Epithelial cell of esophagus (primary cell): ENCODE measurements around the gene FLNB.

Experiments
- DNase-seq: peaks from one replicate; pipeline ENCODE4 v3.0.0; 2010; ENCODE audit warnings: low read depth
- H3K4me3 ChIP-seq: 2 replicates; pipeline ENCODE4 v1.5.1; 2011; ENCODE audit warnings: mild to moderate bottlenecking, low read length, control low read depth
- TF ChIP-seq, protein P1 (sequence below): IDR thresholded peaks from 2 replicates; pipeline ENCODE4 v1.5.1; 2011; ENCODE audit warnings: low read depth, mild to moderate bottlenecking, low read length, control low read depth, inconsistent platforms; ENCODE audit not compliant: insufficient read depth; ENCODE audit errors: missing control alignments

The FLNB gene

DNA sequence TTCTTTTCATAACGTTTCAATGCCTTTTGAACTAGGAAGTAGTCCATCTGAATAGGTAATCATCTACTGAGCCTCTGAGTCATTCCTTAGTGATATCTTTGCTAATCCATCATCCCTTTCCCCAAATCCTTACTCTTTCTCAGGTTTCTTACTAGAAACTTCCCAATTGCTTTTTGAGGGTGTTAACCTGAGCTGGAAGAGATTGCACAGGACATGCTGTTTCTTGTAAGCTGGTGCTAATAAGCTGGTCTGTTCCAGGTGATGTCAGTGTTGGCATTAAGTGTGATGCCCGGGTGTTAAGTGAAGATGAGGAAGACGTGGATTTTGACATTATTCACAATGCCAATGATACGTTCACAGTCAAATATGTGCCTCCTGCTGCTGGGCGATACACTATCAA lies 101.5 kb downstream of the FLNB start:
- no peak overlapping the region for H3K4me3 ChIP-seq
- TF ChIP-seq, protein P1, sequence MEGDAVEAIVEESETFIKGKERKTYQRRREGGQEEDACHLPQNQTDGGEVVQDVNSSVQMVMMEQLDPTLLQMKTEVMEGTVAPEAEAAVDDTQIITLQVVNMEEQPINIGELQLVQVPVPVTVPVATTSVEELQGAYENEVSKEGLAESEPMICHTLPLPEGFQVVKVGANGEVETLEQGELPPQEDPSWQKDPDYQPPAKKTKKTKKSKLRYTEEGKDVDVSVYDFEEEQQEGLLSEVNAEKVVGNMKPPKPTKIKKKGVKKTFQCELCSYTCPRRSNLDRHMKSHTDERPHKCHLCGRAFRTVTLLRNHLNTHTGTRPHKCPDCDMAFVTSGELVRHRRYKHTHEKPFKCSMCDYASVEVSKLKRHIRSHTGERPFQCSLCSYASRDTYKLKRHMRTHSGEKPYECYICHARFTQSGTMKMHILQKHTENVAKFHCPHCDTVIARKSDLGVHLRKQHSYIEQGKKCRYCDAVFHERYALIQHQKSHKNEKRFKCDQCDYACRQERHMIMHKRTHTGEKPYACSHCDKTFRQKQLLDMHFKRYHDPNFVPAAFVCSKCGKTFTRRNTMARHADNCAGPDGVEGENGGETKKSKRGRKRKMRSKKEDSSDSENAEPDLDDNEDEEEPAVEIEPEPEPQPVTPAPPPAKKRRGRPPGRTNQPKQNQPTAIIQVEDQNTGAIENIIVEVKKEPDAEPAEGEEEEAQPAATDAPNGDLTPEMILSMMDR: no peak

DNA sequence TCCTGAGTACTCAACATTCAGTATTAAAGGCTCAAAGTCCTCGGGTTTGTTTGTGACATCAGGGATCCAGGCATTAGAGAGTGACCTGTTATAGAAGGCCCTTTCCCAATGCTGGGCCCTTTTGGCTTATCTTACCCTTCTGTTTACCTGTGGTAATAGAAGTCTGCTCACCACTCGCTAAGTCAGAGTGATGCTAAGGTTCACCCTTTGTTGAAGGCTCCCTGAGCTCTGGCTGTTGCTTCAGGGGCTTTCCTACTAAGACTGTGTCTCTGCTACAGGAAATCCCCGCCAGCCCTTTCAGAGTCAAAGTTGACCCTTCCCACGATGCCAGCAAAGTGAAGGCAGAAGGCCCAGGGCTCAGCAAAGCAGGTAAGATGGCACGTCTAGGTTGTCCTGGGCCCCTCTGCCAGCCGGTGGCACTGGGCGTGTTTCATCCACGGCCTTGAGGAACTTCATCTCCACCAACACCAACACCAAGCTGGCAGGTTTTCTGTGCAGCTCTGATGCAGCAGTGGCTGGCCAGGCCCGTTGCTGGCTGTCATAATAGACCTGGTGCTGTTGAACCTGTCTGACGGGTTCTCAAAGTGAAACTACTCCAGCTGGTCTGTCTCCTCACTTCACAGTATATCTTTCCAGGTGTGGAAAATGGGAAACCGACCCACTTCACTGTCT lies 103.4 kb downstream of the FLNB start:
- peak; percentile 92 for DNase-seq
- peak overlapping the region; percentile 29 for H3K4me3 ChIP-seq
- TF ChIP-seq, protein P1: no peak

More for the DNA sequence above, 101.5 kb downstream of the FLNB start:
- DNase-seq: peak; percentile 69

DNA sequence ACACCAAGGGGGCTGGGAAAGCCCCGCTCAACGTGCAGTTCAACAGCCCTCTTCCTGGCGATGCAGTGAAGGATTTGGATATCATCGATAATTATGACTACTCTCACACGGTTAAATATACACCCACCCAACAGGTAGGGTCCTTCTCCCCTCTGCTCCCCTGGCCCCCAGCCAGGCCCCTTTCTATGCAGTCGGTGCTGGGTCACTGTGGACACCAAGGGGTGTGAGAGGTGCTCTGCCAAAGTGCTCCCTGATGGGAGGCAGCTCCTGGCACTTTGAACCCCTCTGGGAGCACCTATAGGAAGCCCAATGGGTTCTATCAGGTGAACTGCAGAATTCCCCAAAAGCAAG lies 103.9 kb downstream of the FLNB start:
- TF ChIP-seq, protein P1: no peak
- DNase-seq: no peak
- H3K4me3 ChIP-seq: peak overlapping the region; percentile 29

DNA sequence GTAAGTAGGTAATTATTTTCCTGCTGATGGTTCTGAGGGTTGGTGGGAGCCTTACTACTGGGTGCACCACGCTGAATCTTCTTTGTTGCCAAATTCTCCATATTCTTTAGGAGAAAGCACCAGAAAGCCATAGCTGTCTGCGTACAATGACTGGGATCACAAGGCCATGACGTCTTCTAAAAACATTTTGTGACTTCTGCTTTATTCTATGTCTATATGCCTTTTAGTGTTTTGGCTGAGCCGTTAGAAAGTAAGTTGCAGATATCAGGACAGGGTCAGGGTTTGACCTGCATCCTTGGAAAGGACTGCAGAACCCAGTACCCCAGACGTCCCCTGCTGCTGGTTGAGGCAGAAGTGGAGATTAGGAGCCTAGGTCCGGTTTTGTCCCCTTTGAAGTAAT lies 107.0 kb downstream of the FLNB start:
- no peak overlapping the region for H3K4me3 ChIP-seq
- TF ChIP-seq, protein P1: no peak
- DNase-seq: no peak

DNA sequence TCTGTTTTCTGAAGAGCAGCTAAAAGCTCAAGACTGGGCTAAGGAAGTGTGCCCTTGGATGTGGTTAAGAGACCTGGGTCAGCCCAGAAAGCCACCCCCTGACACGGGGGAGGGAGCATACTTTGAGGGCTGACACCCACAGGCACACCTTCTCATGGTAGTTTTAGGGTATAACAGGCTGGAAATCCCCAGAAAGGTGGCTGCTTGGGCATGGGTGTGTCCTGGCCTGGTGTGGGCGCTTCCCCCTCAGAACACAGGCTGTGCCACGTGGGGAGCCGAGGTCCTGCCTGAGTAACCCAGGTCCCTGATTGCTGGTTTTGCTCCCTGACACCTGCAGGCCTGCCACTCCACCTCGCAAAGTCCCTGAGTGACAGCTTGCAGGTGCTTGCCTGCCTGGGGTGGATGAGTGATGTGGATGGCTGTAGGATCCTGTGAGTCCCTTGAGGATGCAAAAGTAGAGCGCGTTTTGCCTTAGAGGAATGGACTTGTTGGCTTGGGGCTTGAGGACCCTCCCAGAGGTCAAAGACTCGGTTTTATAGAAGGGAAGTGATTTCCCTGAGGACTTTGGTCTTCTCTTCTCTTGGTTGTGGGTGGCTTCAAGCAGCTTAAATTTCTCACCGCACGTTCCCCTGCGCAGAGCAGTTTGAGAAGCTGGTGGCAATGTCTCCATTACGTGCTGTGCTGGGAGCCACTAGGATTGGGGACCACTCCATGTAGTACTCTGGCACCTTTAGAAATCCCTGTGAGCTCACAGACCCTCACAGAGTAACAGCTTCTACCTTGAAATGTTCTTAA lies 108.1 kb downstream of the FLNB start:
- no peak for DNase-seq
- TF ChIP-seq, protein P1: no peak
- no peak overlapping the region for H3K4me3 ChIP-seq

DNA sequence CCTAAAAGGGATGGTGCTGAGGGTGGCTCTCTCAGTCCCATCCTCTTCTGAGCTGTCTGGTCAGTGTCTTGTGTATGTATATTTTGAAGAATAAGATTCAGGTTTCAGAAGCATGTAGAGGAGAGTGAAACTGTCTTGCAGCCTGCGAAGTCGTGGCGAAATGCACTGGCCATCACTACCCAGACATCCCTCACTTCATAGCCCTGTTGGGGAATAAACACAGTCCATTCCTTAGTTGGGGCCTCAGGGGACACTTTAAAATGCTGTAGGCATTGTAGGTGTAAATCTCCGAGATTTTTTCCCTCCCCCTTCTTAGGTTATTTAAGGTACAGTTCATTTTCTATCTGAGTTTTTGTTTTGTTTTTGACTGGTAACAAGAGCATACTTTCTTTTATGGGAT lies 108.8 kb downstream of the FLNB start:
- H3K4me3 ChIP-seq: no peak overlapping the region
- no peak for DNase-seq
- TF ChIP-seq, protein P1: no peak
